HG03342 (cell line): ENCODE data around the gene GHRH.

Source experiments
- ATAC-seq: cut with Tn5 transposase; IDR thresholded peaks from one replicate; pipeline ENCODE4 v1.9.1; 2021; ENCODE audit warnings: mild to moderate bottlenecking, moderate library complexity; ENCODE audit not compliant: unreplicated experiment

Gene GHRH

GRCh38 chr20:37240337-37241067 lies 21.1 kb downstream of the GHRH start:
- ATAC-seq, result no peak

- ATAC-seq, result no peak
Observed at GRCh38 chr20:37238935-37239451, 22.6 kb downstream of the GHRH start.

- no peak for ATAC-seq
Observed at GRCh38 chr20:37238426-37238825, 23.2 kb downstream of the GHRH start.

GRCh38 chr20:37237656-37238055 lies 24.0 kb downstream of the GHRH start:
- no peak for ATAC-seq

GRCh38 chr20:37236462-37236861 lies 25.2 kb downstream of the GHRH start:
- no peak for ATAC-seq

- ATAC-seq, result no peak
Observed at GRCh38 chr20:37235065-37235464, 26.5 kb downstream of the GHRH start.

GRCh38 chr20:37234254-37234581 lies 27.4 kb downstream of the GHRH start:
- ATAC-seq, result no peak

GRCh38 chr20:37233548-37234253 lies 27.9 kb downstream of the GHRH start:
- ATAC-seq, result no peak

- no peak for ATAC-seq
Observed at GRCh38 chr20:37231947-37232630, 29.5 kb downstream of the GHRH start.

GRCh38 chr20:37230200-37230599 lies 31.4 kb downstream of the GHRH start:
- no peak for ATAC-seq

GRCh38 chr20:37229357-37229756 lies 32.3 kb downstream of the GHRH start:
- no peak for ATAC-seq

- no peak for ATAC-seq
Observed at GRCh38 chr20:37228656-37229055, 33.0 kb downstream of the GHRH start.

- no peak for ATAC-seq
Observed at GRCh38 chr20:37228082-37228481, 33.5 kb downstream of the GHRH start.

GRCh38 chr20:37226889-37227288 lies 34.7 kb downstream of the GHRH start:
- no peak for ATAC-seq

GRCh38 chr20:37225146-37225545 lies 36.5 kb downstream of the GHRH start:
- no peak for ATAC-seq

GRCh38 chr20:37223053-37223452 lies 38.6 kb downstream of the GHRH start:
- ATAC-seq, result no peak

- no peak for ATAC-seq
Observed at GRCh38 chr20:37222086-37222485, 39.5 kb downstream of the GHRH start.

- ATAC-seq, result no peak
Observed at GRCh38 chr20:37220731-37221130, 40.9 kb downstream of the GHRH start.

GRCh38 chr20:37219751-37220668 lies 41.6 kb downstream of the GHRH start:
- ATAC-seq, result no peak

GRCh38 chr20:37218976-37219375 lies 42.6 kb downstream of the GHRH start:
- no peak for ATAC-seq

- ATAC-seq, result no peak
Observed at GRCh38 chr20:37218441-37218840, 43.2 kb downstream of the GHRH start.
